ENCODE results near the gene ERP27.

Gene ERP27

GRCh38 chr12:14959463-14959862 lies 21.1 kb upstream of the ERP27 start:
- DNase-seq, result peak in 1 of 2 donors; percentile 51

- DNase-seq, result no peak
Measured at GRCh38 chr12:14959126-14959440, 20.7 kb upstream of the ERP27 start.

- DNase-seq, result peak in 1 of 2 donors; percentile 29
Measured at GRCh38 chr12:14958361-14959125, 20.2 kb upstream of the ERP27 start.

GRCh38 chr12:14957551-14958168 lies 19.3 kb upstream of the ERP27 start:
- DNase-seq, result peak; percentile 49 to 67

- DNase-seq, result no peak
Measured at GRCh38 chr12:14956905-14957304, 18.6 kb upstream of the ERP27 start.

- DNase-seq, result peak; percentile 48 to 53
Measured at GRCh38 chr12:14956024-14956891, 17.9 kb upstream of the ERP27 start.

- DNase-seq, result peak in 1 of 2 donors; percentile 45
Measured at GRCh38 chr12:14954269-14954668, 15.9 kb upstream of the ERP27 start.

- DNase-seq, result no peak
Measured at GRCh38 chr12:14953752-14954151, 15.4 kb upstream of the ERP27 start.

GRCh38 chr12:14952299-14952921 lies 14.1 kb upstream of the ERP27 start:
- peak; percentile 63 to 83 for DNase-seq

- no peak for DNase-seq
Measured at GRCh38 chr12:14951851-14952250, 13.5 kb upstream of the ERP27 start.

GRCh38 chr12:14950982-14951746 lies 12.8 kb upstream of the ERP27 start:
- DNase-seq, result no peak

- DNase-seq, result peak in 1 of 2 donors; percentile 50
Measured at GRCh38 chr12:14950421-14950820, 12.1 kb upstream of the ERP27 start.

GRCh38 chr12:14949631-14950030 lies 11.3 kb upstream of the ERP27 start:
- no peak for DNase-seq

- DNase-seq, result peak; percentile 80
Measured at GRCh38 chr12:14948672-14949071, 10.3 kb upstream of the ERP27 start.

GRCh38 chr12:14946861-14947260 lies 8.5 kb upstream of the ERP27 start:
- DNase-seq, result no peak

- DNase-seq, result no peak
Measured at GRCh38 chr12:14946162-14946561, 7.8 kb upstream of the ERP27 start.

- no peak for DNase-seq
Measured at GRCh38 chr12:14942196-14942931, 4.0 kb upstream of the ERP27 start.

- DNase-seq, result no peak
Measured at GRCh38 chr12:14941369-14941768, 3.0 kb upstream of the ERP27 start.

GRCh38 chr12:14937689-14938088 lies 648 bp downstream of the ERP27 start:
- DNase-seq, result peak in 1 of 2 donors; percentile 22

- DNase-seq, result no peak
Measured at GRCh38 chr12:14937014-14937413, 1.3 kb downstream of the ERP27 start.

- DNase-seq, result no peak
Measured at GRCh38 chr12:14936224-14936861, 2.0 kb downstream of the ERP27 start.
